NCI-H1417 (cell line): ENCODE data around the gene MUC4.
A peak's percentile ranks its signal among the peaks of the same experiment; 100 is the strongest.
"Not testable (repeated sequence)": the region's sequence is repeated elsewhere in the genome, so short reads cannot be mapped to it uniquely, and the experiment has no call there.

Experiments
- DNase-seq, 3 experiments: peaks; one replicate each; lab custom pipeline; 2025; lab: John Stamatoyannopoulos, UW

The MUC4 gene

GRCh38 chr3:195761123-195761566, 50.6 kb downstream of the MUC4 start:
- DNase-seq: no peak

- no peak for DNase-seq
Observed at GRCh38 chr3:195760345-195761122, 51.2 kb downstream of the MUC4 start.

GRCh38 chr3:195758721-195759353, 52.9 kb downstream of the MUC4 start:
- DNase-seq: no peak

- no peak for DNase-seq
Observed at GRCh38 chr3:195757827-195758226, 53.9 kb downstream of the MUC4 start.

- no peak for DNase-seq
Observed at GRCh38 chr3:195757438-195757770, 54.3 kb downstream of the MUC4 start.

- DNase-seq: no peak
Observed at GRCh38 chr3:195755791-195756676, 55.7 kb downstream of the MUC4 start.

- no peak for DNase-seq
Observed at GRCh38 chr3:195755391-195755790, 56.3 kb downstream of the MUC4 start.

- no peak for DNase-seq
Observed at GRCh38 chr3:195754906-195755305, 56.8 kb downstream of the MUC4 start.

GRCh38 chr3:195754141-195754540, 57.6 kb downstream of the MUC4 start:
- no peak for DNase-seq

GRCh38 chr3:195753581-195753980, 58.1 kb downstream of the MUC4 start:
- no peak for DNase-seq

- DNase-seq: no peak
Observed at GRCh38 chr3:195752546-195753331, 59.0 kb downstream of the MUC4 start.

GRCh38 chr3:195752066-195752465, 59.7 kb downstream of the MUC4 start:
- no peak for DNase-seq

GRCh38 chr3:195751560-195751959, 60.2 kb downstream of the MUC4 start:
- DNase-seq: peak; percentile 46 to 79 (median 53)

- no peak for DNase-seq
Observed at GRCh38 chr3:195750797-195751520, 60.8 kb downstream of the MUC4 start.

- DNase-seq: not testable (repeated sequence)
Observed at GRCh38 chr3:195749101-195749500, 62.6 kb downstream of the MUC4 start.

- DNase-seq: no peak
Observed at GRCh38 chr3:195748661-195749060, 63.1 kb downstream of the MUC4 start.

GRCh38 chr3:195746751-195747150, 65.0 kb downstream of the MUC4 start:
- DNase-seq: no peak

- no peak for DNase-seq
Observed at GRCh38 chr3:195746346-195746745, 65.4 kb downstream of the MUC4 start.

GRCh38 chr3:195744437-195744836, 67.3 kb downstream of the MUC4 start:
- no peak for DNase-seq

GRCh38 chr3:195739561-195740111, 72.1 kb downstream of the MUC4 start:
- no peak for DNase-seq
